GM12874 (cell line): ENCODE measurements around the gene NPC2.

ENCODE experiments used
- CTCF ChIP-seq: IDR thresholded peaks from 2 replicates; pipeline ENCODE4 v1.5.1; 2011; ENCODE audit warnings: low read depth, mild to moderate bottlenecking, control low read depth, low read length, moderate library complexity; ENCODE audit not compliant: insufficient read depth

The NPC2 gene

GRCh38 chr14:74532246-74532645 lies 39.1 kb upstream of the NPC2 start:
- no peak for TF ChIP-seq CTCF

- no peak for TF ChIP-seq CTCF
These were observed 38.4 kb upstream of the NPC2 start for GRCh38 chr14:74531467-74531866.

- no peak for TF ChIP-seq CTCF
These were observed 37.9 kb upstream of the NPC2 start for GRCh38 chr14:74531006-74531405.

- no peak for TF ChIP-seq CTCF
These were observed 35.8 kb upstream of the NPC2 start for GRCh38 chr14:74528886-74529285.

- no peak for TF ChIP-seq CTCF
These were observed 35.3 kb upstream of the NPC2 start for GRCh38 chr14:74528406-74528805.

- TF ChIP-seq CTCF: no peak
These were observed 34.7 kb upstream of the NPC2 start for GRCh38 chr14:74527736-74528280.

GRCh38 chr14:74526854-74527585 lies 33.9 kb upstream of the NPC2 start:
- no peak for TF ChIP-seq CTCF
